ENCODE measurements around the gene FBXO4.

DNA sequence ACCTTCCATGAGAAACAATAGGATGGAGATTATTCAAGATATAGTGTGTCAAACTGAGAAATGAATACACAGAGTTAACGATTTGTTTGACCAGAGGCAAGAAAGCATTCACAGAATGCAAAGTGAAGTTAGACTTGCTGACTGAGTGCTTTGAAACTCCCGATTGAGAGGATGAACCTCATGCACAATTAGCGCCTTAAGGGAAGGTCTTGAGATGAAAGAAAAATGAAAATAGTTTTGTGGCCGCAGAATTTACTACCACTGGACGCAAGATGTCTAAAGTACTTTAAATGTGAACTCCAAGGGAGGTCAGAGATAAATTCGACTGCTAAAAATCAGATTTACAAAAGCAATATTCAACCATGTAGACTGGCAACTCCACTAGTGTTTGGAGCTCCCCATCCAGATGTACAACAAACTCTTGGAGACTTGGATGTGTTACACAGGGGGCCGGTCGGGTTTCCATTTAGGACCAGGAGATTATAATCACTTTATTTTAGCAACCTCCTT lies 21.6 kb upstream of the FBXO4 start:
- TF ChIP-seq, protein P1, sequence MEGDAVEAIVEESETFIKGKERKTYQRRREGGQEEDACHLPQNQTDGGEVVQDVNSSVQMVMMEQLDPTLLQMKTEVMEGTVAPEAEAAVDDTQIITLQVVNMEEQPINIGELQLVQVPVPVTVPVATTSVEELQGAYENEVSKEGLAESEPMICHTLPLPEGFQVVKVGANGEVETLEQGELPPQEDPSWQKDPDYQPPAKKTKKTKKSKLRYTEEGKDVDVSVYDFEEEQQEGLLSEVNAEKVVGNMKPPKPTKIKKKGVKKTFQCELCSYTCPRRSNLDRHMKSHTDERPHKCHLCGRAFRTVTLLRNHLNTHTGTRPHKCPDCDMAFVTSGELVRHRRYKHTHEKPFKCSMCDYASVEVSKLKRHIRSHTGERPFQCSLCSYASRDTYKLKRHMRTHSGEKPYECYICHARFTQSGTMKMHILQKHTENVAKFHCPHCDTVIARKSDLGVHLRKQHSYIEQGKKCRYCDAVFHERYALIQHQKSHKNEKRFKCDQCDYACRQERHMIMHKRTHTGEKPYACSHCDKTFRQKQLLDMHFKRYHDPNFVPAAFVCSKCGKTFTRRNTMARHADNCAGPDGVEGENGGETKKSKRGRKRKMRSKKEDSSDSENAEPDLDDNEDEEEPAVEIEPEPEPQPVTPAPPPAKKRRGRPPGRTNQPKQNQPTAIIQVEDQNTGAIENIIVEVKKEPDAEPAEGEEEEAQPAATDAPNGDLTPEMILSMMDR (IDR thresholded peaks at IDR 0.05): no peak
- TF ChIP-seq POLR2A (IDR thresholded peaks at IDR 0.05): no peak
